ENCODE data around the gene RMC1. TPM values are rescaled to one million over a fixed set of nuclear protein-coding genes. Genes with fewer than 3 reads are reported as not detected.
"Not testable (repeated sequence)": the region's sequence is repeated elsewhere in the genome, so short reads cannot be mapped to it uniquely, and the experiment has no call there.

RMC1 gene
- total and polyA plus RNA-seq, 11 donors = 12.2 to 27.8 (median 17.5) TPM

- no peaks in the 10 kb centered on the region for H3K27me3 ChIP-seq
- H3K36me3 ChIP-seq = peaks cover 0 to 43% (median 38%) of the 10 kb centered on the region in 9 donors
- no peak for DNase-seq
- H3K9me3 ChIP-seq = no peaks in the 10 kb centered on the region
- ATAC-seq = no peak
- no peak for TF ChIP-seq CTCF (IDR thresholded peaks at IDR 0.05)
- TF ChIP-seq POLR2A (IDR thresholded peaks at IDR 0.05) = no peak
- intact Hi-C loops (cut with DNase I) = no loop called here
- 70 to 75% (median 74%) methylated on average over 8 of the region's 8 CpGs for WGBS, 4 donors
- H3K4me1 ChIP-seq = peaks cover 0 to 21% (median 0%) of the 10 kb centered on the region in 12 donors
- H3K27ac ChIP-seq = no peak overlapping the region
- no peak overlapping the region for H3K4me3 ChIP-seq
Measured at GRCh38 chr18:23484561-23485182, 18.6 kb upstream of the RMC1 start.

GRCh38 chr18:23485386-23485785 is 17.9 kb upstream of the RMC1 start:
- intact Hi-C loops (cut with DNase I) = no loop called here

GRCh38 chr18:23487738-23488570 is 15.4 kb upstream of the RMC1 start:
- peak in 1 of 4 donors; percentile 31 for ATAC-seq
- intact Hi-C loops (cut with DNase I) = no loop called here
- peak overlapping the region in 5 of 12 donors; percentile 26 to 82 (median 37) for H3K27ac ChIP-seq

More at GRCh38 chr18:23485386-23485785, 17.9 kb upstream of the RMC1 start:
- 86 to 94% (median 90%) methylated on average over 7 of the region's 7 CpGs for WGBS, 4 donors
- ATAC-seq (no peak), DNase-seq (no peak)
- Histone ChIP-seq H3K4me1 (peaks cover 0 to 17% (median 0%) of the 10 kb centered on the region in 12 donors), H3K36me3 (peaks cover 0 to 36% (median 31%) of the 10 kb centered on the region in 9 donors), H3K9me3 (peaks cover 0 to 2% (median 0%) of the 10 kb centered on the region in 12 donors), H3K4me3 (no peak overlapping the region), H3K27me3 (no peaks in the 10 kb centered on the region), H3K27ac (no peak overlapping the region)
- TF ChIP-seq CTCF (IDR thresholded peaks at IDR 0.05) (no peak), POLR2A (IDR thresholded peaks at IDR 0.05) (no peak)

GRCh38 chr18:23489586-23489985 is 13.7 kb upstream of the RMC1 start:
- H3K27me3 ChIP-seq; DNase-seq; H3K9me3 ChIP-seq; H3K27ac ChIP-seq; H3K4me3 ChIP-seq; H3K36me3 ChIP-seq; intact Hi-C loops (cut with DNase I); ATAC-seq: not testable (repeated sequence)
- H3K4me1 ChIP-seq = peaks cover 0 to 17% (median 0%) of the 10 kb centered on the region in 12 donors
- WGBS, 4 donors = 78 to 98% (median 87%) methylated on average over 5 of the region's 5 CpGs

More at GRCh38 chr18:23487738-23488570, 15.4 kb upstream of the RMC1 start:
- no peak for DNase-seq
- 57 to 68% (median 61%) methylated on average over 14 of the region's 14 CpGs for WGBS, 4 donors
- H3K4me3 ChIP-seq = peak overlapping the region in 5 of 12 donors; percentile 17 to 43 (median 24)
- no peak for TF ChIP-seq POLR2A (IDR thresholded peaks at IDR 0.05)
- no peak for TF ChIP-seq CTCF (IDR thresholded peaks at IDR 0.05)
- no peaks in the 10 kb centered on the region for H3K27me3 ChIP-seq
- peaks cover 0 to 7% (median 0%) of the 10 kb centered on the region in 12 donors for H3K9me3 ChIP-seq
- H3K4me1 ChIP-seq = peaks cover 0 to 17% (median 0%) of the 10 kb centered on the region in 12 donors
- H3K36me3 ChIP-seq = peaks cover 0 to 10% (median 5%) of the 10 kb centered on the region in 9 donors

Measured in heart left ventricle (tissue), 16 donors.